NCI-H82 treated with DMSO at 0.1 percent for 48 hours (cell line): ENCODE data around the gene ANKRD13C.

ENCODE experiments used
- DNase-seq: peaks from one replicate; lab custom pipeline; 2025; ENCODE audit not compliant: unreplicated experiment; lab: John Stamatoyannopoulos, UW

The ANKRD13C gene

GRCh38 chr1:70299472-70299871, 55.0 kb downstream of the ANKRD13C start:
- DNase-seq, result no peak

GRCh38 chr1:70295749-70296148, 58.8 kb downstream of the ANKRD13C start:
- DNase-seq, result no peak

DNA sequence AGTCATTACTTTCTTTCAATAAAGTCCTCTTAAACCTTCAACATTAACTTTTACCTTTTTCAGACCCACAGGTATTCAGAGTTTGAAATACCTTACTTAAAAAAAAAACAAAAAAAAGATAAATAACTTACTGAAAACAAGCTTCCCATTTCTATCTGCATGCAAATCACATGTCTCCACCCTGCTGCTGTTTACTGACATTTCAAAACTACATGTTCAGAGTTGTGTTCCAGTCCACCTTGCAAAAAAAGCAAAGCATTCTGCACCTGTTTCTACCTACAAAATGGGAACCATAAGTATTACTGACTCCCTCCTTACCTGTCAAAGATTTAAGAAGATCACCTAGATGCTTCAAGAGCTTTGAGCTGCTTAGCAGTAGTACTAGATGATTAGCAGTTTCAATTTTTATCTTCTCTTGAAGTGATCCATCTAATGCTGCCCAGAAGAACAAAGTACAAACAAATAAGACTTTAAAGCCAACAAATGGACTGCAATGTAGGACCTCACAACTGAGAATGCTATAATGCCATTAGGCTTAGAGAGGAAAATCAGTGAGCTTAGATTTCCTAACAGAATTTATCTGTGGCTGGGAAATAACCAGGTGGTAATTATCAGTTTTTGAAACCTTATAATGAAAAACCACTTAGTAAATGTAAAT, 61.2 kb downstream of the ANKRD13C start:
- no peak for DNase-seq

DNA sequence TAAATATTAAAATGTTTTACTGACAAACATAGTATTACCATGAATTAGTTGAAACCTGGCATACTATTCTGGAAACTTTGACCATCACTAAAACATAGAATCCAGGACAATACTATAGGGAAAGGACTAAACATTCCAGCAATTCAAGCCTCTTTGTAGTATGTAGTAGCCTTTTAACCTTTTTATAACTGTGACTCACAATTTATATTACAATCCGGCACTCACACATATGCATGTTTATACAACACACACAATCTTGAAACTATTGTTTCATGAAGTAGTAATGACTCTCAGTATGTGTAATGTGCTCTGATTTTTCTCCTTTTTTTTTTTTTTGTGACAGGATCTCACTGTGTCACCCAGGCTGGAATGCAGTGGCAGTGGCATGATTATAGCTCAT, 64.3 kb downstream of the ANKRD13C start:
- no peak for DNase-seq

DNA sequence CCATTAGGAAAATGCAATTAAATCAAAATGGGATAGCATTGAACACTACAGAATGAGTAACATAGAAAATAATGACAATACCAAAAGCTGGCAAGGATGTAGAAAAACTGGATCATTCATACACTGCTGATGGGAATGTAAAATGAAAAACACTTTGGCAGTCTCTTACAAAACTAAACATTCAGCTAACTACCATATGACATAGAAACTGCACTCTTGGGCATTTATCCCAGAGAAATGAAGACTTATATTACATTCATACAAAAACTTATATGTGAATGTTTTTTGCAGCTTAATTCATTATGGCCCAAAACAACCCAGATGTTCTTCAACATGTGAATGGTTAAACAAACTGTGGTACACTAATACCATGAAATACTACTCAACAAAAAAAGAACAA, 66.4 kb downstream of the ANKRD13C start:
- no peak for DNase-seq

- DNase-seq, result no peak
Measured at GRCh38 chr1:70286453-70286852, 68.1 kb downstream of the ANKRD13C start.

DNA sequence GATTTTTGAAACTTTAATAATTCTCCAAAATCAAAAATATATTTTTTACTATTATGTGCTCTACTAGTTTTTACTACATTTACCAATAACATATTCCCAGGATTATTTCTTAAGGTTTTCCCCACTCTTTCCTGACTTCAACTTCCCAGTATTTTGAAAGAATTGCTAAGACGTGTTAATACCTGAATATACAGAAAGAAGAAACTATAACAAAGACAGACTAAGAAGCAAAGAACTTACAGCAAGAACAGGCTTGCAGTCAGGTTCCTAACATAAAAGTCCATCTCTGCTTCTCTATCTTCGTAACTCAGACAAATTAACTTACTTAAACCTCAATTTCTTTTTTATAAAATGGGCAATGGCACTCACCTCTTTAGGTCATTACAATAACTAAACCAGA, 70.2 kb downstream of the ANKRD13C start:
- no peak for DNase-seq

GRCh38 chr1:70278710-70279109, 75.8 kb downstream of the ANKRD13C start:
- DNase-seq, result no peak

DNA sequence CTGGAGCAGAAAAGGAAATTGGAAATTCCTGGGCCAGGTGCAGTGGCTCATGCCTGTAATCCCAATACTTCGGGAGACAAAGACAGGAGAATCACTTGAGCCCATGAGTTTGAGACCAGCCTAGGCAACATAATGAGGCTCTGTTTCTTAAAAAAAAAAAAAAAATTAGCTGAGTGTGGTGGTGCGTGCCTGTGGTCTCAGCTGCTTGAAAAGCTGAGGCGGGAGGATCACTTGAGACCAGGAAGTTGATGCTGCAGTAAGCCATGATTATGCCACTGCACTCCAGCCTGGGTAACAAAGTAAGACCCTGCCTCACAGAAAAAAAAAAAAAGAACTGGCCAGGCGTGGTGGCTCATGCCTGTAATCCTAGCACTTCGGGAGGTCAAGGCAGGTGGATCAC, 76.6 kb downstream of the ANKRD13C start:
- DNase-seq, result no peak

GRCh38 chr1:70265946-70266345, 88.6 kb downstream of the ANKRD13C start:
- no peak for DNase-seq

DNA sequence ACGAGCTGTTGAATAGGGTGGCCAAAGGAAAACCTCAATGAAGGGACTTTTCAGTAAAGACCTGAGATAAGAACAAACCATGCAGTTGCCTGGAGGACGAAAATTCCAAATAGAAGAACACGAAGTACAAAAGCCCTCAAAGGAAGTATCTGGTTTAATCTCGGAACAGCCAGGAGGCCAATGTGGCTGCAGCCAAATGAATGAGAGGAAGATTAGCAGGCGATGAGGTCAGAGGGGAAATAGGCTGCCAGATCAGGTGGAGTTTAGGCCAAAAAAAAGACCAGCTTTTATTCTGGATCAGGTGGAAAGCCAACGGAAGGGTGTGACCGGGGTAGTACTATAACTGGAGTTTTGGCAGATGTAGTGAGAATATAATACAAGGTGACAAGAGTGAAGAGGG, 89.7 kb downstream of the ANKRD13C start:
- DNase-seq, result no peak

DNA sequence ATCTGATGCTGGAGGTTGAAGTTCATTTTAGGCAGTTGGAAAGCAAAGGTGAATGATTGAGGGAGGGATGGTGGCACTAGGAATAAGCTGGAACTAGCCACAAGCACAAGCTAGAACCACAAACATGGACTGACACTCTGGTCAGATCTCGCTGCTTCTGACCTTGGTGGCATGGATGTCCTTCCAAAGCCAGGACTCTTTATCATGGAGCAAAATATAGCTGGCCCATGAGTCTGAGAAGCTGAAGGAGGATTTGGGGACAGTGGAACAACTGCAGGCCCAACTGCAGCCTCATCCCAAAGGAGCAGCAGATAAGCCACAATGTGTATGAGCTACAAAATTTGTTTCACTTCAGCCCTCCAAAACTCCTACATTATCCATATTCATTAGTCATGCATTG, 97.9 kb downstream of the ANKRD13C start:
- DNase-seq, result no peak

DNA sequence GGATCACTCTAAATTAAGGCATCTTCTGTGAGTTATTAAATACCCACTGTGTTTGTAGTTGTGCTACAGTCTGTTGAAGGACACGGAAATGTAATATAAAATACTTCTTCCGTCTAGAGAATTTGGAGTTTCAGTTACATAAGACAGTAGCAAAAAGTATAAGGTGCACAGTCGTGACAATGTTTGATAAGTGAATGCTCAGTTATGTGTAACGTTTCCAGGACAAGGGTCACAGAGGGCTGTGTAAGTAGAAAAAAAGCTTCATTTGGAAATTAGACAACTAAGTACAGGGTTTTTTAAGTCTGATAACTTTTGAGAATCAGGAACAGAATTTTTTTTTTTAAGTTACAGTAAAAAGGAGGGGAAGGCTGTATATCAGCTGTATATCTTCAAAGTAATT, 105.8 kb downstream of the ANKRD13C start:
- no peak for DNase-seq

GRCh38 chr1:70247768-70248167, 106.8 kb downstream of the ANKRD13C start:
- DNase-seq, result no peak

GRCh38 chr1:70247122-70247521, 107.4 kb downstream of the ANKRD13C start:
- no peak for DNase-seq

DNA sequence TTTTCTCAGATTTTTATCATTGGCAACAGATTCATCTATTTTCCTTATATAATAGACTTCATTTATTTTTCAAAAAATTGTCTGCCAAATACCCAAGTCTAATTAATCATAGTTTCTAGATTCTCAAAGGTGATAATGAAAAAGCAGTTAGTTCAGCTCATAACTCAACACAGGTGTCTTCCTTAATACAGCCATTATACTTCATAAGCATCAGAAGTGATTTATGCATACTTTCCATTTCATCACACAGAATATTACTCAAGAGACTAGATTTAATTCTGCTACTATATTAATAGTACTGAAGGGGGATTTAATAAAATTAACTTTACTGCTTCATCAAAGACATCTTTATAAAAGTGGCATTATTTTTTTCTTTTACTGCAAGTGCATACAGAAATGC, 114.6 kb downstream of the ANKRD13C start:
- DNase-seq, result no peak

DNA sequence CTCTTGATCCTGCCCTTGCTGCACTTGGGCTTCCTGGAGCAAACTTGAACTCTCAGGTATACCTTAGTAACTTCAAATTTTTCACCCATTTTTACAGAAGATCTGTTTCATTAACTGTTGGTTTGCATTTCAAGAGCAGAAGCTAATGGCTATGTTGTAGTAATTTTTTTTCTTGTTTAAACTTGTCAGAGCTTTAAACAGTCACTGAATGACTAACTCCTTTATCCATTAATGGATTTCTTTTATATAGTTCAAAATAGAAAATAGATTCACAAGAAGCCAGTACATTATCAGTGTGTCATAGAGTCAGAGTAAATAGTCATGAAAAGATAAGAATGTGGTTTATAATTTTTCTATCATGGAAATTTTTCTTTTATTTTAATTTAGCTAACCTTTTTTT, 119.8 kb downstream of the ANKRD13C start:
- DNase-seq, result no peak

GRCh38 chr1:70231475-70231874, 123.0 kb downstream of the ANKRD13C start:
- no peak for DNase-seq

GRCh38 chr1:70228670-70229069, 125.9 kb downstream of the ANKRD13C start:
- DNase-seq, result no peak

DNA sequence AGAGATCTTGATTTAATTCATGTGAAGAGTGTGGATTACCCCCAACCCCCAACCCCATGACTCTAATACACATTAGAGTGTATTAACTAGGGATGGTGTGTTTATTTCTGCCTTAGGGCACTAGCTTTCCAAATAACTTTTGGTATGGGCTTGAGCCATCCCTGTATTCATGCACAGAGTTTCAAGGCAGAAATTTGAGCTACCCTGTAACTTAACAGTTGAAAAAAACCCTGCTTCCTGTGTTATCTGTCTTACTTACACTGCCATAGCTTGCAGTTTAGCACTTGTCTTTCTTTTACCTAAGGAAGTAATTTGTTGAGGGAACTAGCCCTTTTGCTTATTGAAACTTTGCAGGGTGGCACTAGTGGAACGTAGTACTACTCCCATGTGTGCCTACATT, 127.1 kb downstream of the ANKRD13C start:
- no peak for DNase-seq

DNA sequence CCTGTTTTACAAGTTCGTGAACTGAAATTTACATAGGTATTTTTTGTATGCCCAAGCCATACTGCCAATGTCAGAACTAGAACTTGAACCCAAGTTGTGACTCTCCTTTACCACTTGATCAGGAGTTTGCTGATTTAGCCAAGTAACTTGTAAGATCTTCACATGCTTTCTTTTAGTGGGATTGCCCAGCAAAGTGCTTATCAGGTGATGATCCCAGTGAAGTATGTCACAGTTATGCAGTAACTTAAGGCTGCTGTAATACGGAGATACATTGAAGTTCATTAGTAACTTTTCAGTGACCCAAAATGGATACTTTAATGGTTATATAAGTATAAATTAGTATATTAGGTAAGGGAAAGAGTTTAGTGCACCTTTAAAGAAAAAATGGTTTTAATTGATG, 129.6 kb downstream of the ANKRD13C start:
- DNase-seq, result no peak

- no peak for DNase-seq
Measured at GRCh38 chr1:70222716-70223235, 131.7 kb downstream of the ANKRD13C start.
